ENCODE results near the gene XCL1.

The XCL1 gene

DNA sequence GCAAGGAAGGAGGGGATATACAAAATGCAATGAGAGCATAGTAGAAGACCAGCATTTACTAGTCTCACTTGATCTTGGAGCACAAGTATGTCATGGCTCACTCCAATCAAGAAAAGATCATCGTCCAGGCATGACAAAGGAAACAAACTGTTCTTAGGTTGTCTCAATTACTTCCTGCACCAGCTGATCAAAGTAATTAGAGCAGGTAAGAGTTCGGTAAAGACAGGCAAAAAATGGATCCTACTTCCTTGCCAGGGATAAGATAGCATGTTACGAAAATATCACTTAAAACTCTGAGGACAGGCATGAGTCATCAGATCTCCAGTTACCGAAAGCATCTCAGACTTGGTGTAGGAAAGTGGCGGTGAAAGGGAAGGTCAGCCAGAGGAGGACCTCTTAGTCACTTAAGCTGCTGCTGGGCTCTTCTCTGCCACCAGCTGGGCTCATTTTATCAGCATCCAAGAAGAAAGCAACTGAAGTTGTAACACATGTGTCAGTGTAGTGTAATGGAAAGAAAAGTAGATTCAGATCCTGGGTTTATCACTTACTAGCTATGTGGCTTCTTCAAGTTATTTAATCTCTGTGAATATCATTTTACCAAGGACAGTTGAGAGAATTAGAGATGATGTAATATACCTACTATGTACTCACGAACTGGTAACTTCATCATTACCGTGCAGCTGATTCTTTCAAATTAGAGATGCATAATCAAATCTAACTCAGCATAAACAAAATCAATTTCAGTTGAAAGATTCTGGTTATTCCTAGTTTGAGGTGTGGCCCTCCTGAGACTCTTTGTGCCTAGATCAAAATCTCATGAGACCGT is 46.8 kb downstream of the XCL1 start:
- Histone ChIP-seq H3K36me3 (replicated peaks) (no peaks in the 10 kb centered on the region), H3K27me3 (replicated peaks) (no peaks in the 10 kb centered on the region), H3K27ac (no peak overlapping the region), H3K4me3 (ENCODE audit: low read depth, low read length) (no peak overlapping the region)
- in situ Hi-C loops (cut with HindIII; ENCODE audit: low pct_ligation_motif_present, low sequenced_read_pairs) = loop anchor here (25.0 kb wide), 1 partner anchor 714 kb away; no protein-coding TSS in a partner anchor
- TF ChIP-seq, protein P1, sequence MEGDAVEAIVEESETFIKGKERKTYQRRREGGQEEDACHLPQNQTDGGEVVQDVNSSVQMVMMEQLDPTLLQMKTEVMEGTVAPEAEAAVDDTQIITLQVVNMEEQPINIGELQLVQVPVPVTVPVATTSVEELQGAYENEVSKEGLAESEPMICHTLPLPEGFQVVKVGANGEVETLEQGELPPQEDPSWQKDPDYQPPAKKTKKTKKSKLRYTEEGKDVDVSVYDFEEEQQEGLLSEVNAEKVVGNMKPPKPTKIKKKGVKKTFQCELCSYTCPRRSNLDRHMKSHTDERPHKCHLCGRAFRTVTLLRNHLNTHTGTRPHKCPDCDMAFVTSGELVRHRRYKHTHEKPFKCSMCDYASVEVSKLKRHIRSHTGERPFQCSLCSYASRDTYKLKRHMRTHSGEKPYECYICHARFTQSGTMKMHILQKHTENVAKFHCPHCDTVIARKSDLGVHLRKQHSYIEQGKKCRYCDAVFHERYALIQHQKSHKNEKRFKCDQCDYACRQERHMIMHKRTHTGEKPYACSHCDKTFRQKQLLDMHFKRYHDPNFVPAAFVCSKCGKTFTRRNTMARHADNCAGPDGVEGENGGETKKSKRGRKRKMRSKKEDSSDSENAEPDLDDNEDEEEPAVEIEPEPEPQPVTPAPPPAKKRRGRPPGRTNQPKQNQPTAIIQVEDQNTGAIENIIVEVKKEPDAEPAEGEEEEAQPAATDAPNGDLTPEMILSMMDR (IDR thresholded peaks at IDR 0.05; ENCODE audit: low read depth, low read length, missing control alignments) = peak; percentile 48
- peak; percentile 93 for DNase-seq

DNA sequence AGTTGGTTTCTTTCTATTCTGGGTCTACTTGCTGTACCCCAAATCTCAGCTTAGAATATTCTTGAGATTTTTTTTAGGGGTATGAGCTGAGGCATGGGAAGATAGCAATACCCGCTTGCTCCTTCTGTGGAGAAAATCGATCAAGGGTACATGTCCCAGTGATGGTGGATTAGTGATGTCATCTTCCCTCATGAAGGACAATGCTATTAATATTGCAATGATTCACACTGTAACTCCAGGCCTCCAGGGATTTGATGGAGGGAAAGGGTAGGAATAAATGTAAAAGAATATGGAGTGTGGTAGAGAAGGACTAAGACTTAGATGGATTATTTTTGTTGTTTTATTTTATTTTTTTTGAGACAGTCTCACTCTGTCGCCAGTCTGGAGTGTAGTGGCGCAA is 47.4 kb downstream of the XCL1 start:
- DNase-seq = no peak
- in situ Hi-C loops (cut with HindIII; ENCODE audit: low pct_ligation_motif_present, low sequenced_read_pairs) = loop anchor here (25.0 kb wide), 1 partner anchor 713 kb away; no protein-coding TSS in a partner anchor
- Histone ChIP-seq H3K27me3 (replicated peaks) (no peaks in the 10 kb centered on the region), H3K27ac (no peak overlapping the region), H3K4me3 (ENCODE audit: low read depth, low read length) (no peak overlapping the region), H3K36me3 (replicated peaks) (no peaks in the 10 kb centered on the region)
- TF ChIP-seq, protein P1 (IDR thresholded peaks at IDR 0.05; ENCODE audit: low read depth, low read length, missing control alignments) = no peak

DNA sequence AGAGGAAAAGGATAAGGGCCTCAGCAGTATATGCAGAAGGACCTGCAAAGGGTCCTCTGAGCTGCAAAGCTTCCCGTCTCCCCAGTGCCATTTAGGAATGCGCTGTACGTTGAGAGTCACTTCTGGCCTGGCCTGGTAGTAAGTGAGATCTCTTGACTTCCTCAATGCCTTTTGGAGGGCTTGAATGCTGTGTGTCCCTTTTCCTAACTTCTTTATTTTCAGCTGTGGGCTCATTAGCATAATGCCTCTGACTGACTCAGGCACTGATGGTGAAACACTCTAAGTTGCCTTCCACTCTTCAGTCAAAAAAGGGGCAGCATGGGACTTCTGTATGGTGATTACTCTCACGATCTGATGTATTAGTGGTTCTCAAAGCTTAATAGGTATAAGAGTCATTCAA is 49.9 kb downstream of the XCL1 start:
- DNase-seq = no peak
- in situ Hi-C loops (cut with HindIII; ENCODE audit: low pct_ligation_motif_present, low sequenced_read_pairs) = loop anchor here (25.0 kb wide), 1 partner anchor 511 kb away; no protein-coding TSS in a partner anchor
- H3K4me3 ChIP-seq (ENCODE audit: low read depth, low read length) = no peak overlapping the region
- H3K27ac ChIP-seq = no peak overlapping the region
- no peaks in the 10 kb centered on the region for H3K27me3 ChIP-seq (replicated peaks)
- TF ChIP-seq, protein P1 (IDR thresholded peaks at IDR 0.05; ENCODE audit: low read depth, low read length, missing control alignments) = no peak
- no peaks in the 10 kb centered on the region for H3K36me3 ChIP-seq (replicated peaks)

DNA sequence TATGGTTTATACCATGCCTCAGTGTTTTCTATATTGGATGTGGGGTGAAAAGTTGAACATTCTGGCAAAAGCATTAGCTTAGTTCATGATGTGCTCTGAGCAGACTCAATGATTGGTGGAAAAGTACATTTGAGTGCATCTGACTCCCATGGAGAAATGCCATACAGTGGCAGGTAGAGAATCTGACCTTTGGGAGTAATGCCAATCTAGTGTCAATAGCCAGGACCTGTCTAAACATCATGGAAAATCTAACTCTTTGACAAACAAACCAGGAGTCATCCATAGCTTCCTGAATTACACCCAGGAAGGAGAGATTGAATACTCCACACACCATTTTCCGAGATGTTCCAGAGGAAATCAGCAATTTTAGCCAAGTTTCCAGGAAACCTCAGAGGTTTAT is 51.0 kb downstream of the XCL1 start:
- no peak for DNase-seq
- H3K4me3 ChIP-seq (ENCODE audit: low read depth, low read length) = no peak overlapping the region
- no peak overlapping the region for H3K27ac ChIP-seq
- in situ Hi-C loops (cut with HindIII; ENCODE audit: low pct_ligation_motif_present, low sequenced_read_pairs) = loop anchor here (25.0 kb wide), 1 partner anchor 510 kb away; no protein-coding TSS in a partner anchor
- H3K27me3 ChIP-seq (replicated peaks) = no peaks in the 10 kb centered on the region
- H3K36me3 ChIP-seq (replicated peaks) = no peaks in the 10 kb centered on the region
- TF ChIP-seq, protein P1 (IDR thresholded peaks at IDR 0.05; ENCODE audit: low read depth, low read length, missing control alignments) = no peak

DNA sequence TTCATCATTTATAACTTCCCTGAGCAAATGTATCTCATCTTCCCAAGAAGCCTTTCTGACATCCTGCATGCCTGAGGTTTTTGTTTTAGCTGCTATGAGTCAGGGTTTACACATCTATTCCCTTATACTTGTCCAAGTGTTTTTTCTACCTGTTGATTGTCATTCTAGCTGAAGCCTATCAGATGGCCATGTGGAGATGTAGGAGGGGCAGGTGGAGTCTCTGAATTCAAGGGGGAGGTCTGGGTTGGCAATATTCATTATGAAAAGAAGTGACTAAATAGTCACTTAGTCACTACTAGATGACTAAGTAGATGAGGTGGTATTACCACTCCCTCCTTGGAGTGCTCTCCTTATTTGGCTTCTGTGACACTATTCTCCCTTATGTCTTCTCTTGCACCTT is 52.4 kb downstream of the XCL1 start:
- no peaks in the 10 kb centered on the region for H3K36me3 ChIP-seq (replicated peaks)
- TF ChIP-seq, protein P1 (IDR thresholded peaks at IDR 0.05; ENCODE audit: low read depth, low read length, missing control alignments) = no peak
- H3K4me3 ChIP-seq (ENCODE audit: low read depth, low read length) = no peak overlapping the region
- peak; percentile 52 for DNase-seq
- no peak overlapping the region for H3K27ac ChIP-seq
- H3K27me3 ChIP-seq (replicated peaks) = no peaks in the 10 kb centered on the region
- in situ Hi-C loops (cut with HindIII; ENCODE audit: low pct_ligation_motif_present, low sequenced_read_pairs) = loop anchor here (25.0 kb wide), 1 partner anchor 508 kb away; no protein-coding TSS in a partner anchor

All from brain microvascular endothelial cell (primary cell).